HEK293 (cell line): Measurements from ENCODE around the gene NOC2L.
A peak's percentile ranks its signal among the peaks of the same experiment; 100 is the strongest.

Experiments used
- CTCF ChIA-PET: fragments of 350-600 bp; formaldehyde crosslinking; extraction: SDS; loops from one replicate; lab custom pipeline; 2021; ENCODE audit warnings: antibody characterized with exemption; lab: Yijun Ruan, JAX
- POLR2A ChIA-PET: fragments of 300-600 bp; formaldehyde crosslinking; extraction: SDS; loops from one replicate; lab custom pipeline; 2020; ENCODE audit warnings: antibody characterized with exemption, inconsistent platforms; lab: Yijun Ruan, JAX
- H3K27ac ChIP-seq: fragments of 200-500 bp; sonication (Bioruptor generic); 2 replicates; pipeline ENCODE4 v1.5.1; 2014; ENCODE audit warnings: low read depth, low read length, control low read depth, inconsistent platforms; ENCODE audit errors: extremely low read depth
- H3K36me3 ChIP-seq, 2 experiments: fragments of 200-500 bp in 1 of 2; sonication (Bioruptor generic) in 1 of 2; 1 replicate in 1 of 2; 2 replicates in 1 of 2; pipeline ENCODE4 v1.5.1; 2014 to 2017; ENCODE audit warnings: inconsistent platforms in 2 of 2, low read length in 2 of 2; ENCODE audit not compliant: control insufficient read depth in 2 of 2, insufficient read depth in 1 of 2
- H3K4me1 ChIP-seq: fragments of 200-500 bp; sonication (Bioruptor generic); 2 replicates; pipeline ENCODE4 v1.5.1; 2014; ENCODE audit warnings: mild to moderate bottlenecking, low read length, inconsistent platforms; ENCODE audit not compliant: control insufficient read depth, insufficient read depth
- H3K4me3 ChIP-seq: 2 replicates; pipeline ENCODE4 v1.5.1; 2011; ENCODE audit warnings: low read depth, mild to moderate bottlenecking, control low read depth, low read length, moderate library complexity
- H3K9me3 ChIP-seq: fragments of 200-500 bp; sonication (Bioruptor generic); 2 replicates; pipeline ENCODE4 v1.5.1; 2014; ENCODE audit warnings: low read depth, low read length, inconsistent platforms; ENCODE audit not compliant: control insufficient read depth, insufficient read depth
- BCL11A ChIP-seq: fragments of 450-650 bp; formaldehyde crosslinking; IDR thresholded peaks from 2 replicates; pipeline ENCODE4 v1.5.1; 2016; ENCODE audit warnings: low read depth, missing biosample characterization, missing genetic modification characterization
- BCL6B ChIP-seq: fragments of 450-650 bp; formaldehyde crosslinking; IDR thresholded peaks from 2 replicates; pipeline ENCODE4 v1.5.1; 2017; ENCODE audit warnings: missing biosample characterization, missing genetic modification characterization
- FEZF1 ChIP-seq: fragments of 450-650 bp; formaldehyde crosslinking; IDR thresholded peaks from 2 replicates; pipeline ENCODE4 v1.5.1; 2016; ENCODE audit warnings: missing biosample characterization, missing genetic modification characterization
- GLIS1 ChIP-seq: fragments of 450-650 bp; formaldehyde crosslinking; IDR thresholded peaks from 2 replicates; pipeline ENCODE4 v1.5.1; 2016; ENCODE audit warnings: missing biosample characterization, missing genetic modification characterization
- HOXC10 ChIP-seq: sonication (generic); formaldehyde crosslinking; IDR thresholded peaks from 2 replicates; pipeline ENCODE4 v1.8.1; 2023; ENCODE audit warnings: mild to moderate bottlenecking, missing genetic modification reagents
- KLF17 ChIP-seq: fragments of 450-650 bp; formaldehyde crosslinking; IDR thresholded peaks from 2 replicates; pipeline ENCODE4 v1.5.1; 2016; ENCODE audit warnings: missing biosample characterization, missing genetic modification characterization
- OVOL3 ChIP-seq: fragments of 450-650 bp; formaldehyde crosslinking; IDR thresholded peaks from 2 replicates; pipeline ENCODE4 v1.5.1; 2016; ENCODE audit warnings: missing biosample characterization, missing genetic modification characterization
- RBAK ChIP-seq: fragments of 450-650 bp; formaldehyde crosslinking; IDR thresholded peaks from 2 replicates; pipeline ENCODE4 v1.5.1; 2016; ENCODE audit warnings: missing biosample characterization, missing genetic modification characterization
- SP2 ChIP-seq: fragments of 450-650 bp; formaldehyde crosslinking; IDR thresholded peaks from 2 replicates; pipeline ENCODE4 v1.5.1; 2016; ENCODE audit warnings: missing biosample characterization, missing genetic modification characterization
- ZBTB8A ChIP-seq: fragments of 450-650 bp; formaldehyde crosslinking; IDR thresholded peaks from 2 replicates; pipeline ENCODE4 v1.5.1; 2016; ENCODE audit warnings: missing biosample characterization, missing genetic modification characterization
- ZFP3 ChIP-seq: fragments of 450-650 bp; formaldehyde crosslinking; IDR thresholded peaks from 2 replicates; pipeline ENCODE4 v1.5.1; 2016; ENCODE audit warnings: low read depth, missing biosample characterization, missing genetic modification characterization
- ZNF133 ChIP-seq: fragments of 450-650 bp; formaldehyde crosslinking; IDR thresholded peaks from 2 replicates; pipeline ENCODE4 v1.5.1; 2016; ENCODE audit warnings: missing biosample characterization, missing genetic modification characterization
- ZNF169 ChIP-seq: fragments of 450-650 bp; formaldehyde crosslinking; IDR thresholded peaks from 2 replicates; pipeline ENCODE4 v1.5.1; 2016; ENCODE audit warnings: missing biosample characterization, missing genetic modification characterization
- ZNF19 ChIP-seq: fragments of 450-650 bp; formaldehyde crosslinking; IDR thresholded peaks from 2 replicates; pipeline ENCODE4; 2016; ENCODE audit warnings: missing biosample characterization, missing genetic modification characterization, low read depth
- ZNF223 ChIP-seq: fragments of 450-650 bp; formaldehyde crosslinking; IDR thresholded peaks from 2 replicates; pipeline ENCODE4 v1.5.1; 2016; ENCODE audit warnings: missing biosample characterization, missing genetic modification characterization
- ZNF302 ChIP-seq: fragments of 450-650 bp; formaldehyde crosslinking; IDR thresholded peaks from 2 replicates; pipeline ENCODE4 v1.5.1; 2016; ENCODE audit warnings: missing biosample characterization, missing genetic modification characterization, low read depth
- ZNF548 ChIP-seq: fragments of 450-650 bp; formaldehyde crosslinking; IDR thresholded peaks from 2 replicates; pipeline ENCODE4 v1.5.1; 2016; ENCODE audit warnings: missing biosample characterization, missing genetic modification characterization
- ZNF600 ChIP-seq: fragments of 450-650 bp; formaldehyde crosslinking; IDR thresholded peaks from 2 replicates; pipeline ENCODE4 v1.5.1; 2016; ENCODE audit warnings: missing biosample characterization, missing genetic modification characterization
- TF ChIP-seq, protein P1 (sequence below): fragments of 450-650 bp; formaldehyde crosslinking; IDR thresholded peaks from 2 replicates; pipeline ENCODE4 v1.5.1; 2016; ENCODE audit warnings: missing biosample characterization, missing genetic modification characterization

The NOC2L gene

GRCh38 chr1:966135-966703 lies 7.2 kb upstream of the NOC2L start, which contains the start of gene PLEKHN1 (continued):
- TF ChIP-seq BCL6B (tag by site-specific recombination) (no peak), KLF17 (tag by site-specific recombination) (peak; percentile 17; the same call in 1 of the 2 replicates), SP2 (tag by site-specific recombination) (peak; percentile 65), ZNF302 (tag by site-specific recombination) (no peak), ZBTB8A (no peak; the same call in 1 of the 2 replicates), ZNF133 (tag by site-specific recombination) (no peak), ZNF19 (tag by site-specific recombination) (no peak), ZNF169 (tag by site-specific recombination) (no peak), ZFP3 (tag by site-specific recombination) (no peak), ZNF548 (tag by site-specific recombination) (no peak), GLIS1 (tag by site-specific recombination) (no peak), FEZF1 (tag by site-specific recombination) (no peak), OVOL3 (tag by site-specific recombination) (no peak)
- TF ChIP-seq, protein P1, sequence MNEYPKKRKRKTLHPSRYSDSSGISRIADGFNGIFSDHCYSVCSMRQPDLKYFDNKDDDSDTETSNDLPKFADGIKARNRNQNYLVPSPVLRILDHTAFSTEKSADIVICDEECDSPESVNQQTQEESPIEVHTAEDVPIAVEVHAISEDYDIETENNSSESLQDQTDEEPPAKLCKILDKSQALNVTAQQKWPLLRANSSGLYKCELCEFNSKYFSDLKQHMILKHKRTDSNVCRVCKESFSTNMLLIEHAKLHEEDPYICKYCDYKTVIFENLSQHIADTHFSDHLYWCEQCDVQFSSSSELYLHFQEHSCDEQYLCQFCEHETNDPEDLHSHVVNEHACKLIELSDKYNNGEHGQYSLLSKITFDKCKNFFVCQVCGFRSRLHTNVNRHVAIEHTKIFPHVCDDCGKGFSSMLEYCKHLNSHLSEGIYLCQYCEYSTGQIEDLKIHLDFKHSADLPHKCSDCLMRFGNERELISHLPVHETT (tag by site-specific recombination): no peak

- POLR2A ChIA-PET: no interaction called here
- Histone ChIP-seq H3K9me3 (no peaks in the 10 kb centered on the region), H3K27ac (no peak overlapping the region), H3K36me3 (peaks cover 0 to 38% of the 10 kb centered on the region in 2 experiments; a peak in 1 of 3 replicates), H3K4me3 (no peak overlapping the region), H3K4me1 (peaks cover 5% of the 10 kb centered on the region)
- TF ChIP-seq HOXC10 (CRISPR knock-in tag) (0 out of 2 replicates have a peak, but pooled peaks have one; percentile 5), BCL11A (tag by site-specific recombination) (peak; percentile 7; the same call in 1 of the 2 replicates), ZNF600 (tag by site-specific recombination) (peak; percentile 70; the same call in 1 of the 2 replicates), ZNF223 (tag by site-specific recombination) (0 out of 2 replicates have a peak, but pooled peaks have one; percentile 15), RBAK (no peak)
- CTCF ChIA-PET: interaction anchor here (1.0 to 1.4 kb wide), 2 partner anchors 19 to 36 kb away, joined by 3 to 9 read pairs; no protein-coding TSS in a partner anchor
Measured at GRCh38 chr1:965526-966134, 6.6 kb upstream of the NOC2L start.
